ENCODE measurements around the gene DLGAP4.

GRCh38 chr20:36394340-36394965, 88.3 kb downstream of the DLGAP4 start:
- TF ChIP-seq POLR2A (IDR thresholded peaks at IDR 0.05) (no peak), CTCF (IDR thresholded peaks at IDR 0.05) (no peak)

All from body of pancreas (tissue), 4 donors.